MM.1S (cell line): ENCODE results near the gene MRPS30.

Source experiments
- EZH2 ChIP-seq: fragments of 300-600 bp; sonication (generic); optimal IDR thresholded peaks from 2 replicates; pipeline ENCODE3; 2017; ENCODE audit warnings: low read depth, mild to moderate bottlenecking, antibody characterized with exemption, low read length, mixed read lengths
- TF ChIP-seq, protein P1 (sequence below): fragments of 300-600 bp; sonication (generic); IDR thresholded peaks from 2 replicates; pipeline ENCODE4 v1.5.1; 2016; ENCODE audit warnings: antibody characterized with exemption, low read length, mixed read lengths

DNA sequence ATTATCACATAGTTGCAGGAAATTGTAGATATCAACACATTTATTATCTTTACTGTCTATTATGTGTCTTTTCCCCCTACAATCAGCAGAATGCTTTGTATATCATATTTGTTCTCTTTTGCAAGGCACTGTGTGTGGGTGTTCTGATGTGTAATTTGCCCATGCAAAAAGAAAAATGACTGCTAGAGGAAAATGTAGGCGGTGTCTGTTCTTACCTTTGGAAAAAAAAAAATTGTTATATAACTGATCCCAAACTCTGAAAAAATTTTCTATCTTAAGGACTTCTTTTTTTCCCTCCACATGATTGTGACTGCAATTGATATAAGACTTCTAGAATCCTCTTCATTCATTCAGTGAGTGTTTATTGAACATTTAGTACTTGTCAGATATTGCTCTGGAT, 24.5 kb downstream of the MRPS30 start:
- TF ChIP-seq, protein P1, sequence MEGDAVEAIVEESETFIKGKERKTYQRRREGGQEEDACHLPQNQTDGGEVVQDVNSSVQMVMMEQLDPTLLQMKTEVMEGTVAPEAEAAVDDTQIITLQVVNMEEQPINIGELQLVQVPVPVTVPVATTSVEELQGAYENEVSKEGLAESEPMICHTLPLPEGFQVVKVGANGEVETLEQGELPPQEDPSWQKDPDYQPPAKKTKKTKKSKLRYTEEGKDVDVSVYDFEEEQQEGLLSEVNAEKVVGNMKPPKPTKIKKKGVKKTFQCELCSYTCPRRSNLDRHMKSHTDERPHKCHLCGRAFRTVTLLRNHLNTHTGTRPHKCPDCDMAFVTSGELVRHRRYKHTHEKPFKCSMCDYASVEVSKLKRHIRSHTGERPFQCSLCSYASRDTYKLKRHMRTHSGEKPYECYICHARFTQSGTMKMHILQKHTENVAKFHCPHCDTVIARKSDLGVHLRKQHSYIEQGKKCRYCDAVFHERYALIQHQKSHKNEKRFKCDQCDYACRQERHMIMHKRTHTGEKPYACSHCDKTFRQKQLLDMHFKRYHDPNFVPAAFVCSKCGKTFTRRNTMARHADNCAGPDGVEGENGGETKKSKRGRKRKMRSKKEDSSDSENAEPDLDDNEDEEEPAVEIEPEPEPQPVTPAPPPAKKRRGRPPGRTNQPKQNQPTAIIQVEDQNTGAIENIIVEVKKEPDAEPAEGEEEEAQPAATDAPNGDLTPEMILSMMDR, result no peak
- no peak for TF ChIP-seq EZH2
